ENCODE measurements around the gene ZDHHC7. TPM values are rescaled to one million over a fixed set of nuclear protein-coding genes. Genes with fewer than 3 reads are reported as not detected.

ZDHHC7 gene
- total RNA-seq, 2 experiments from 2014 or later, result 39.8 to 44.6 TPM

DNA sequence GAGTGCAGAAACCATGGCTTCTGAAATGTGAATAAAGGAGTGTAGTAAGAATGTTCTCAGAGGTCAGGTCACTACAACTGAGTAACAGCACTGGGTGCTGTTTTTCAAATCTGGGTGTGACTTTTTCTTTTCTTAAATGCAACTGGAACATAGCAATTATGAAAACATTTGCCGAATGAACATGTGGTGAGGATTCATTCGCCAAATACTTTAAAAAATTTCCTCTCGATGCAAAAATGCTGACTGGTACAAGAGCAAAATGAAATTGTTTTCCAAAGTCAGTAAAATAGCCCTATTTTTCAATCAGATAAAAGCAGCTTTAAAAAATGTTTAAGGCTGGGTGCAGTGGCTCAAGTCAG lies 18.6 kb downstream of the ZDHHC7 start:
- Mint-ChIP-seq H3K4me1 (ENCODE audit: low read depth) (peaks cover 28% of the 10 kb centered on the region), H3K27me3 (no peaks in the 10 kb centered on the region), H3K9me3 (no peaks in the 10 kb centered on the region), H3K4me3 (no peak overlapping the region), H3K36me3 (ENCODE audit: low read depth) (peaks cover 75% of the 10 kb centered on the region), H3K27ac (no peak overlapping the region)
- no peak for ATAC-seq (ENCODE audit: poor library complexity)
- Histone ChIP-seq H3K27me3 (ENCODE audit: control insufficient read depth in 1 of 2, insufficient read depth in 2 of 2, low read length in 2 of 2) (no peaks in the 10 kb centered on the region), H3K9me3 (ENCODE audit: control insufficient read depth in 1 of 2, insufficient read depth in 1 of 2, low read length in 2 of 2) (no peaks in the 10 kb centered on the region), H3K4me3 (ENCODE audit: low read length) (no peak overlapping the region), H3K36me3 (ENCODE audit: insufficient read depth, low read length) (peaks cover 62% of the 10 kb centered on the region), H3K27ac (ENCODE audit: low read depth in 1 of 2, low read length in 2 of 2) (no peak overlapping the region), H3K4me1 (ENCODE audit: insufficient read depth, low read length) (peaks cover 9% of the 10 kb centered on the region)
- no peak for DNase-seq
- CTCF ChIA-PET, result no interaction called here
- POLR2A ChIA-PET, result no interaction called here
- TF ChIP-seq, protein P1, sequence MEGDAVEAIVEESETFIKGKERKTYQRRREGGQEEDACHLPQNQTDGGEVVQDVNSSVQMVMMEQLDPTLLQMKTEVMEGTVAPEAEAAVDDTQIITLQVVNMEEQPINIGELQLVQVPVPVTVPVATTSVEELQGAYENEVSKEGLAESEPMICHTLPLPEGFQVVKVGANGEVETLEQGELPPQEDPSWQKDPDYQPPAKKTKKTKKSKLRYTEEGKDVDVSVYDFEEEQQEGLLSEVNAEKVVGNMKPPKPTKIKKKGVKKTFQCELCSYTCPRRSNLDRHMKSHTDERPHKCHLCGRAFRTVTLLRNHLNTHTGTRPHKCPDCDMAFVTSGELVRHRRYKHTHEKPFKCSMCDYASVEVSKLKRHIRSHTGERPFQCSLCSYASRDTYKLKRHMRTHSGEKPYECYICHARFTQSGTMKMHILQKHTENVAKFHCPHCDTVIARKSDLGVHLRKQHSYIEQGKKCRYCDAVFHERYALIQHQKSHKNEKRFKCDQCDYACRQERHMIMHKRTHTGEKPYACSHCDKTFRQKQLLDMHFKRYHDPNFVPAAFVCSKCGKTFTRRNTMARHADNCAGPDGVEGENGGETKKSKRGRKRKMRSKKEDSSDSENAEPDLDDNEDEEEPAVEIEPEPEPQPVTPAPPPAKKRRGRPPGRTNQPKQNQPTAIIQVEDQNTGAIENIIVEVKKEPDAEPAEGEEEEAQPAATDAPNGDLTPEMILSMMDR (IDR thresholded peaks at IDR 0.05), result no peak
- intact Hi-C loops (cut with DNase I, micrococcal nuclease), result no loop called here

DNA sequence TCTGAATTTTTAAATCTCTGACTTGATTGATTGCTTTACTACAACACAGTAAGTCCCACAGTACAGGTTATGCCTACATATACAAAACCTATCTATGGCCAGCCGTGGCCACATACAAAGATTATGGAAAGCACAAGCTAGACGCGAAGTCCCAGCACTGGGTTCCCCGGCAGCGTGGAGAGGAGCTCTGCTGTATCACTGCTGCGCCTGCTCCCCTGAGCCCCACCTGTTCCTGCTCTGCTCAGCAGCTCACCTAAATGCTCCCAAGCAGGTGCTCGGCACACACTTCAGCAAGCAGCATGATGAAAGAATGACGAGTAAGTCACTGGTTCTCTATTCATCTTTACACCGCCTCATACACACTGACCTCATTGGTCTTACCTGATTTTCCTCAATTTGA lies 20.6 kb downstream of the ZDHHC7 start:
- Mint-ChIP-seq H3K9me3 (no peaks in the 10 kb centered on the region), H3K4me3 (no peak overlapping the region), H3K27ac (no peak overlapping the region), H3K4me1 (ENCODE audit: low read depth) (peaks cover 29% of the 10 kb centered on the region), H3K36me3 (ENCODE audit: low read depth) (peaks cover 86% of the 10 kb centered on the region), H3K27me3 (no peaks in the 10 kb centered on the region)
- H3K27me3 ChIP-seq (ENCODE audit: control insufficient read depth in 1 of 2, insufficient read depth in 2 of 2, low read length in 2 of 2), result no peaks in the 10 kb centered on the region
- peaks cover 10% of the 10 kb centered on the region for H3K4me1 ChIP-seq (ENCODE audit: insufficient read depth, low read length)
- H3K9me3 ChIP-seq (ENCODE audit: control insufficient read depth in 1 of 2, insufficient read depth in 1 of 2, low read length in 2 of 2), result no peaks in the 10 kb centered on the region
- POLR2A ChIA-PET, result no interaction called here
- TF ChIP-seq, protein P1 (IDR thresholded peaks at IDR 0.05), result no peak
- H3K4me3 ChIP-seq (ENCODE audit: low read length), result no peak overlapping the region
- DNase-seq (no peak), ATAC-seq (ENCODE audit: poor library complexity) (no peak)
- intact Hi-C loops (cut with DNase I, micrococcal nuclease), result no loop called here
- CTCF ChIA-PET, result no interaction called here
- peaks cover 76% of the 10 kb centered on the region for H3K36me3 ChIP-seq (ENCODE audit: insufficient read depth, low read length)
- no peak overlapping the region for H3K27ac ChIP-seq (ENCODE audit: low read depth in 1 of 2, low read length in 2 of 2)

DNA sequence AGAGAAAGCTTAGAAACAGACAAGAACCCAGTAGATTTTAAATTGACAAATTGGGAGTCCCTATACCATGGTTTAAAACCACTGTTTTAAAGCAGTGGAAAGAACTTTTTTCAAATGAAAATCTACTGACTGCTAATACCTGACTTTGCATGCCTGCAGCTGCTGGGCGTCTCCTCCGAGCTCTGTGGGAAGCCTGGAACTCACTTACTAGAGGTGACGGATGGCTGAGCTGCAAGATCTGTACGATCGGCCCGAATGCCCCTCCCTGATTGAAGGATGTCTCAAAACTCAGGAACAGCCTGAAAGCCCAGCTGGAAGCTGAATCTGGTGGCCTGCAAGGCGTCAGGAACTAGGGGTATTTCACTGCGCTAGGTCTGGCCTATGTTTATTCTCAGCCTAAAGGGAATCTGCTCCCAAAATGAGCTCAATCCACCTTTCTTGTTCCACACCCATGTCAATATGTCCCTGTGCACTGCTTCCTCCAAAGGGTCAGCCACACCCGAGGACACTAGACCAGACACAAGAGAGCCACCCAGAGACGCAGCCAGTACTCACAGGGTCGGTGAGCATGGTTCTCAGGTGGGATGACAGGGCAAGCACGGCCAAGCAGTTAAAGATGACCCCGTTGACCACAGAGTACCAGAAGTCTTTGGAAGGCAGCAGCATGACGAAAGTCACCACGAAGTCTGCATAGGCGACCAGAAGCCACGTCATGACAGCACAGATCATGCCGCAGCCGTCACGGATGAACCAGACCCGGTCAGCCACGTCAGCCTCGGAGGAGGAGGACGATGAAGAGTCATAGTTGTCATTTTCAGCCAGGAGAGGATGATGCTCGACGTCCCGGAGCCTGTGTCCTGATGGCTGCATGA lies 21.4 kb downstream of the ZDHHC7 start:
- Histone ChIP-seq H3K36me3 (ENCODE audit: insufficient read depth, low read length) (peaks cover 74% of the 10 kb centered on the region), H3K27me3 (ENCODE audit: control insufficient read depth in 1 of 2, insufficient read depth in 2 of 2, low read length in 2 of 2) (no peaks in the 10 kb centered on the region), H3K4me1 (ENCODE audit: insufficient read depth, low read length) (peaks cover 9% of the 10 kb centered on the region), H3K9me3 (ENCODE audit: control insufficient read depth in 1 of 2, insufficient read depth in 1 of 2, low read length in 2 of 2) (no peaks in the 10 kb centered on the region), H3K27ac (ENCODE audit: low read depth in 1 of 2, low read length in 2 of 2) (no peak overlapping the region), H3K4me3 (ENCODE audit: low read length) (no peak overlapping the region)
- H3K9me3 Mint-ChIP-seq, result no peaks in the 10 kb centered on the region
- DNase-seq (no peak), ATAC-seq (ENCODE audit: poor library complexity) (no peak)
- intact Hi-C loops (cut with DNase I, micrococcal nuclease), result loop anchor here in 1 of 2 experiments (5.0 kb wide), 1 partner anchor 97 kb away; no protein-coding TSS in a partner anchor
- no peaks in the 10 kb centered on the region for H3K27me3 Mint-ChIP-seq
- H3K27ac Mint-ChIP-seq, result no peak overlapping the region
- CTCF ChIA-PET, result no interaction called here
- peaks cover 86% of the 10 kb centered on the region for H3K36me3 Mint-ChIP-seq (ENCODE audit: low read depth)
- H3K4me1 Mint-ChIP-seq (ENCODE audit: low read depth), result peaks cover 22% of the 10 kb centered on the region
- no peak overlapping the region for H3K4me3 Mint-ChIP-seq
- POLR2A ChIA-PET, result interaction anchor here (0.7 kb wide), 1 partner anchor 21 kb away, joined by 3 read pairs; the partner anchor contains the start of gene ZDHHC7
- TF ChIP-seq, protein P1 (IDR thresholded peaks at IDR 0.05), result no peak

Measured in CD4-positive, alpha-beta T cell (primary cell).